HG02981 (cell line): ENCODE measurements around the gene TINAG.
A peak's percentile ranks its signal among the peaks of the same experiment; 100 is the strongest.

Experiments
- ATAC-seq: cut with Tn5 transposase; IDR thresholded peaks from one replicate; pipeline ENCODE4 v1.9.1; 2021; ENCODE audit warnings: mild to moderate bottlenecking, moderate library complexity; ENCODE audit not compliant: unreplicated experiment

The TINAG gene

GRCh38 chr6:54415517-54415916 is 107.3 kb downstream of the TINAG start:
- ATAC-seq, result no peak

GRCh38 chr6:54419885-54420284 is 111.6 kb downstream of the TINAG start:
- no peak for ATAC-seq

GRCh38 chr6:54426995-54427394 is 118.8 kb downstream of the TINAG start:
- ATAC-seq, result no peak

- no peak for ATAC-seq
These were observed 119.2 kb downstream of the TINAG start for GRCh38 chr6:54427396-54427937.

- peak; percentile 90 for ATAC-seq
These were observed 120.2 kb downstream of the TINAG start for GRCh38 chr6:54428431-54428830.

- ATAC-seq, result no peak
These were observed 123.2 kb downstream of the TINAG start for GRCh38 chr6:54431466-54431865.
